Raji (cell line): Measurements from ENCODE around the gene SV2B.

Source experiments
- POLR2A ChIP-seq: IDR thresholded peaks from 2 replicates; pipeline ENCODE4 v1.6.1; 2011; ENCODE audit warnings: low read depth, low read length, control low read depth; ENCODE audit not compliant: insufficient read depth

SV2B gene

GRCh38 chr15:91077029-91077428, 23.0 kb upstream of the SV2B start:
- TF ChIP-seq POLR2A, result no peak

DNA sequence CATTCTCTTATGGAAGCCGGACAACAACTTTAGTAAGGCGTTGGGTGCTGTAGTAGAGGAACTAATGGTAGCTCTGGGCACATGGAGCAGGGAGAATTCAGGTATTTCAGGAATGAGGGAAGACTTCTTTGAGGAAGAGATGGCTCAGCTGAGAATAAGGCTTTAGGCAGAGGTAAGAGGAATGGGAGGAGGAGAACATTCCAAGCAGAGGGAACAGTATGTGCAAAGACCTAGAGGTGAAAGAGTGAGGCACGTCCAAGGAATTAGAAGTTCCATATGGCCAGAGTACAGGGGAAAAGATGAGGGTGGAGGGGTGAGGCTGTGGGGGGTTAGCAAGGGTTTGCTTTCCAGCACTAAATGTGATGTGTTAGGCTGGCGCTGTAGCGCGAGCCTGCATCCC, 1.6 kb upstream of the SV2B start:
- TF ChIP-seq POLR2A, result no peak

- no peak for TF ChIP-seq POLR2A
Observed at GRCh38 chr15:91099616-91099994, 452 bp upstream of the SV2B start.

DNA sequence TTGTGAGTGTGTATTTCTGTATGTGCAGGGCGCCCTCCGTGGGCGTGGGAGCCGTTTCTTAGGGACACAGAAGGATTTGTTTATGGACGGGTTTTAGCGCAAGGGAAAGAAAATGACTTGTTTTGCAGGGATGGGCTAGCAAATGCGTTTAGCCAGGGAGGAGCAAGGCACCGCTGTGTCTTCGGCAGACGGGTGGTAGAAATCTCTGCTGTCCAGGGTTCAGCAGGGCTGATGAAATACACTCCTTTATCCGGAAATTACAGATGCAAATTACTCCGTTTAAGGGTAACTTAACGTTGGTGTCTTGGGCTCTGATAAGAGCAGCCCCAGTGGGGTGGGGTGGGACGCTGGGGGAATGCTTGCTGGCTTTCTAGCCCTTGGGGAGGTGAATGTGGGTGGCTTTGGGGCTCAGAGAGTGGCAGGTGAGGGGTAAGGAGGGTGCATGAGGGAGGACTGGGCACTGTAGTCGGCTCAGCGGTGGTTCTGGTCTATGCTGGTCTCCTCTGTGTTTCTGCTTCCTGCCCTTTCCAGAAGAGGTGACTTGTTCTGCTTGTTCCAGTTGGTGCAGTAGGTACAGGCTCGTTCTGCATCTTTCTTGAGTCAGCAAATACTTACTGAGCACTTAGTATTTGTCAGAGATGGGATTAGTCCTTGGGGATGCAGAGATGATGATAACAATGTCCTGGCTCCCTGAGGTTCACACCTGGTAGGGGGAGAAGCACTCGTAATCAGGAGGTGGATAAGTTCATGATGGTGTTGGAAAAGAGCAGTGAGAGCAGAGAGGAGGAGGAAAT, 954 bp downstream of the SV2B start:
- TF ChIP-seq POLR2A, result no peak

DNA sequence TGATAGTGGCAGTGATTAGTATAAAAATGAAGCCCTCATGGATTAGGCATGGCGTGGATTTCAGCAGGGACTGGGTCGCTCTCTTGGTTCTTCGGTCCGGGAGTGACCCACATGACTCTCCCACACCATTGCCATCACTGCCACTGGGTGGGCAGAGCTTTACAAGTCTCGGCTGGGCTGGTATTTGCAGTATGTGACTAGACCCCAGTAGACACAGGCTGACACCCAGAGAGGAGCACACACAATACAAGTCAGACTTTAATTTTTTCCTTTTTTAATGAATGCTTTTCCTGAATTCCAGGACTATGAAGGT, 1.5 kb downstream of the SV2B start:
- no peak for TF ChIP-seq POLR2A

GRCh38 chr15:91102546-91103330, 2.7 kb downstream of the SV2B start:
- TF ChIP-seq POLR2A, result no peak

GRCh38 chr15:91104111-91104510, 4.1 kb downstream of the SV2B start:
- TF ChIP-seq POLR2A, result no peak

- no peak for TF ChIP-seq POLR2A
Observed at GRCh38 chr15:91108421-91108820, 8.4 kb downstream of the SV2B start.

- TF ChIP-seq POLR2A, result no peak
Observed at GRCh38 chr15:91109885-91110284, 9.8 kb downstream of the SV2B start.

- TF ChIP-seq POLR2A, result no peak
Observed at GRCh38 chr15:91110407-91110806, 10.3 kb downstream of the SV2B start.

DNA sequence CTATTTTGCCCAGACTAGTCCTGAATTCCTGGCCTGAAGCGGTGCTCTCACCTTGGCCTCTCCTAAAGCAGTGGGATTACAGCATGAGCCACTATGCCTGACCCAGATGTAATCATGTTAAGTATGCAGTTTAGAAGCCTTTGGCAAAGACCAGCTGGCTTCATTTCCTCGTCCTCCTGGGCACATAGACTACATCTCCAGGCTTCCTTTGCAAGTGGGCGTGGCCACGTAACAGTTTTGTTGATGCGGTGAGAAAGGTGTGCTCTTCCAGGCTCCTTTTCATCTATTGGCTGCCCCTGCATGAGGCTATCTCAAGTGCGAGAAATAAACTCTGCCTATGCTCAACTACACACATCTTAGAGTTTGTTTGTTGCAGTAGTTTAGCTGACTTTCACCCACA, 13.0 kb downstream of the SV2B start:
- no peak for TF ChIP-seq POLR2A

DNA sequence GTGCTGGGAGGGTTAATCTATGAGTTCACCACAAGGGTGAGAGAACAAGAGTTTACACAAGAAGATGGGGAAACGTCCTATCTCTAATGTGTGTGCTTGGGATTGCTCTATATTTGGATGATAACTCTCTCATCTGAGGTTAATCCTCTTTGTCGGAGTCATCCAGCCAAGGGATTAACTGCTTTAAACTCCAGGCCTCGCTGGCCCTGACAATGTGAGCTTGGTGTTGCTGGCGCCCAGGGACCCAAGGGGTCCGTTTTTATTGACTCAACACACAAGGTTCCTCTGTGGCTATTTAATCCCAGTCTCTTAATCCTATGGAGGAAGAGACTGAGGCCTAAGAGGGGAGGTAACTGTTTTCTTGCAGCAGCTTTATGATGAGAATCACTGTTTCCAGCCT, 14.2 kb downstream of the SV2B start:
- no peak for TF ChIP-seq POLR2A

- TF ChIP-seq POLR2A, result no peak
Observed at GRCh38 chr15:91116113-91117067, 16.3 kb downstream of the SV2B start.

DNA sequence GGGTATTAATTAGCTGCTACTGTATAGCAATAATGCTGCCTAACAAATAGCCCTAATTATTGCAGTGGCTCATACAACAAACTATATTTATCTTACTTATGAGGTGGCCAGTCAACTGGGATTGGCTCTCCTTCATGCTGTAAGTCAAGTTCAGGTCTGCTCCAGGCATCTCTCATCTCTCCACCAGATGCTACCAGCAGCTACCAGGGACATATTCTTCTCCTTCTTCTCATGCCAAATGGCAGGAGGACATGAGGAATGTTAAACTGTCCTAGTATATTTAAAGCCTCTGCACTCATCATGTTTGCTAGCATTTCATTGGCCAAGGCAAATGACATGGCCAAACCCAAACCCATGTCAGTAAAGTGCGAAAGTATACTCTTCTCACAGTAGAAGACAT, 17.3 kb downstream of the SV2B start:
- no peak for TF ChIP-seq POLR2A

GRCh38 chr15:91118817-91119590, 18.9 kb downstream of the SV2B start:
- no peak for TF ChIP-seq POLR2A
